Activated naive CD4-positive, alpha-beta T cell treated with anti-CD3 and anti-CD28 coated beads for 36 hours (primary cell): ENCODE results near the gene NUDT3. TPM values are rescaled to one million over a fixed set of nuclear protein-coding genes. Genes with fewer than 3 reads are reported as not detected.
"Not testable (repeated sequence)": the region's sequence is repeated elsewhere in the genome, so short reads cannot be mapped to it uniquely, and the experiment has no call there.

Source experiments
- CTCF ChIA-PET: fragments of 350-600 bp; sonication (Branson Sonifier 250); formaldehyde crosslinking; loops from one replicate; lab custom pipeline; 2021; ENCODE audit warnings: antibody characterized with exemption; lab: Charles Lee
- DNase-seq: peaks from one replicate; pipeline ENCODE4 v3.0.0-alpha.2; 2020
- H3K27ac Mint-ChIP-seq: one replicate; pipeline ENCODE4 v1.8.0; 2021; ENCODE audit warnings: mild to moderate bottlenecking, mixed read lengths
- H3K27me3 Mint-ChIP-seq: one replicate; pipeline ENCODE4 v1.8.0; 2021; ENCODE audit warnings: low read depth, mixed read lengths
- H3K36me3 Mint-ChIP-seq: one replicate; pipeline ENCODE4 v1.8.0; 2021; ENCODE audit warnings: low read depth, mixed read lengths
- H3K4me1 Mint-ChIP-seq: one replicate; pipeline ENCODE4 v1.8.0; 2021; ENCODE audit warnings: low read depth, mixed read lengths
- H3K4me3 Mint-ChIP-seq: one replicate; pipeline ENCODE4 v1.8.0; 2021; ENCODE audit warnings: mild to moderate bottlenecking, moderate library complexity, mixed read lengths
- H3K9me3 Mint-ChIP-seq: one replicate; pipeline ENCODE4 v1.8.0; 2021; ENCODE audit warnings: mixed read lengths
- intact Hi-C: fragments of 100-400 bp; cut with micrococcal nuclease; formaldehyde crosslinking; loops from one replicate; pipeline ENCODE4 v1.15.1; 2023
- total RNA-seq, 2 experiments: library from RNA; stranded (reverse); gene quantifications; one replicate each; pipeline ENCODE4 v1.2.3, GENCODE V29; 2021

NUDT3 gene
- total RNA-seq, 2 experiments from 2014 or later, result 14.0 to 14.3 TPM

DNA sequence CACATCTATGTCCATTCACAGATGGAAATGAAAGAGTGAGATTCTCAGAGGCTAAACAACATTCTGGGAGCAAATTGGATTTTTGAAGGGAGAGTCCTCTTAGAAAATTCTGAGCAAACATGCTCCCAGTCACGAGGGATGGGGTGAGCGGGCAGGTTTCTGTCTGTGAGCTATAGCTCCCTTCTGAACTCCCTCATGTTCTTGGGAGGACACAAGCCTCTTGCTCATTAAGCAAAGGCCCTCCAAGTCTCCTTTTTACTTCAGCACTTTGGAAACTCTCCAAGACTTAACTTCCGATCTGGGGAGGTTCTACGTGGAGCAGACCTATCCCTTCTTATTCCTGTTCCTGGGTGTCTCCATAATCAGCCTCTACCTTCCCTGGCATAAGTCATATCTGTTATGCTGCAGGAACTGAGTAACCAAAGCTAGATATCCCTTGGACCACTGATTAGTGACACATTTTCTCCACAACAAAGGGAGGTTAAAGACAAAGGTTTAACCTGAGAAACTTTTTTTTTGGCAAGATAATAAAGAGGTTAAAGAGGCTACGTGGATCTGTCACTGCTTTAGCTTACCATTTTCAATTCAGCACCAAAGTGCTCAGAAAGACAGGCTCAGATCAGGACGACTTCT, 110.7 kb downstream of the NUDT3 start:
- Mint-ChIP-seq H3K9me3 (no peaks in the 10 kb centered on the region), H3K27ac (no peak overlapping the region), H3K36me3 (peaks cover 16% of the 10 kb centered on the region), H3K27me3 (no peaks in the 10 kb centered on the region), H3K4me1 (no peaks in the 10 kb centered on the region), H3K4me3 (no peak overlapping the region)
- CTCF ChIA-PET, result no interaction called here
- intact Hi-C loops, result no loop called here
- no peak for DNase-seq

DNA sequence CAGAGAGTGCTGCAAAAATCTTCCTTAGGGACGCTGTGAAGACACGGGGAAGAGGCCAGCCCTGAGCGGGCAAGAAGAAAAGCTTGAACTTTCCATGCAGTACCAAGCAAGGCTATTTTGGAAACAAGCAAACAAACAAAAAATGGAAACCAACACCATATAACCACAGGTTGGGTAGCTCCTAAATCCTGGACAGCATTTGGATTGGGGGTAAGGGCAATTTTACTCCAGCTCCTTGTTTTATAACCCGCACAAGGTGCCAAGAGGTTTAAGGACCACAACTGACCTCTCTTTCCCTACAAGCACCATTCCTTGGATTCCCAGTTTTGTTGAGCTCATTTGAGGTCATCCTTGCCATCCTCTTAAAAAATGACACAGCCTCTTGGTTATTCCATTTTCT, 112.3 kb downstream of the NUDT3 start:
- Mint-ChIP-seq H3K36me3 (peaks cover 10% of the 10 kb centered on the region), H3K4me1 (peaks cover 6% of the 10 kb centered on the region), H3K27ac (no peak overlapping the region), H3K9me3 (no peaks in the 10 kb centered on the region), H3K27me3 (no peaks in the 10 kb centered on the region), H3K4me3 (no peak overlapping the region)
- DNase-seq, result no peak
- intact Hi-C loops, result no loop called here
- CTCF ChIA-PET, result interaction anchor here (0.6 to 0.9 kb wide), 2 partner anchors 84 to 116 kb away, joined by 3 to 4 read pairs; no protein-coding TSS in a partner anchor

DNA sequence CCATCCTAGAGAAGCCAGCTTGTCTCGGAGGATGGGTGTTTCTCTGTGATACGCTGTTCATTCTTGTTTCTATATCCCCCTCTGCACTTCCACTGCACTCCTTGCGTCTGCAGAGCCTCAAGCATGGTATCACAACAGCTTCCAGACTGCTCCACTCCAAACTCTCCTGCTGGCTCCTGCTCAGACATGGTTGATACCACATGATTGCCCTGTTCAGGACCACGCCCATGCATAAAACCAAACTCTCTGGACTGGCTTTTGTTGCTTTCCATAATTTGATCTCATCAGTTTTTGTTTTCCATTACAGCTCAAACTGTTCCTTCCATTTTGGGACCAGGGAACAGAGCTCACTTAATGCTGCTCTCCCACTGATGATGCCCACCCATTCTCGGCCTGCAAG, 113.6 kb downstream of the NUDT3 start:
- H3K4me1 Mint-ChIP-seq, result peaks cover 6% of the 10 kb centered on the region
- H3K27ac Mint-ChIP-seq, result no peak overlapping the region
- CTCF ChIA-PET, result no interaction called here
- H3K4me3 Mint-ChIP-seq, result no peak overlapping the region
- intact Hi-C loops, result no loop called here
- H3K36me3 Mint-ChIP-seq, result peaks cover 9% of the 10 kb centered on the region
- no peaks in the 10 kb centered on the region for H3K27me3 Mint-ChIP-seq
- no peak for DNase-seq
- no peaks in the 10 kb centered on the region for H3K9me3 Mint-ChIP-seq

DNA sequence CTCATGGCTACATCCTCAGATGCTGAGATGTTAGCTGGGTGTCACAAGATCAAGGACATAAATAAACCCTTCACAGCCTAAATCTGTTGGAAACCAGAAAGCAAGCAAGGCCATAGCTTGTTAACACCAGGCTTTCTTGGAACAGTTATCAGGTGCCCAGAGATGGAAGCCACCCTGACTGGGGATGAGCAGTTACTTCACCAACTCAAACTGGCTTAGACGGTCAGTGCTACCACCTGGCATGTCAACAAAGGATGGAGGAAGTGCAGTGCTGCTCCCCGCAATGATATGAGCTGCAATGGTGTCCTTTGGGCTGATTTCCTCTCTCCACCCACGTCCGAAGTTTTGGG, 114.7 kb downstream of the NUDT3 start:
- Mint-ChIP-seq H3K27me3 (no peaks in the 10 kb centered on the region), H3K9me3 (no peaks in the 10 kb centered on the region), H3K4me3 (no peak overlapping the region), H3K27ac (no peak overlapping the region), H3K4me1 (peaks cover 6% of the 10 kb centered on the region), H3K36me3 (peaks cover 4% of the 10 kb centered on the region)
- CTCF ChIA-PET, result no interaction called here
- no peak for DNase-seq
- intact Hi-C loops, result no loop called here

DNA sequence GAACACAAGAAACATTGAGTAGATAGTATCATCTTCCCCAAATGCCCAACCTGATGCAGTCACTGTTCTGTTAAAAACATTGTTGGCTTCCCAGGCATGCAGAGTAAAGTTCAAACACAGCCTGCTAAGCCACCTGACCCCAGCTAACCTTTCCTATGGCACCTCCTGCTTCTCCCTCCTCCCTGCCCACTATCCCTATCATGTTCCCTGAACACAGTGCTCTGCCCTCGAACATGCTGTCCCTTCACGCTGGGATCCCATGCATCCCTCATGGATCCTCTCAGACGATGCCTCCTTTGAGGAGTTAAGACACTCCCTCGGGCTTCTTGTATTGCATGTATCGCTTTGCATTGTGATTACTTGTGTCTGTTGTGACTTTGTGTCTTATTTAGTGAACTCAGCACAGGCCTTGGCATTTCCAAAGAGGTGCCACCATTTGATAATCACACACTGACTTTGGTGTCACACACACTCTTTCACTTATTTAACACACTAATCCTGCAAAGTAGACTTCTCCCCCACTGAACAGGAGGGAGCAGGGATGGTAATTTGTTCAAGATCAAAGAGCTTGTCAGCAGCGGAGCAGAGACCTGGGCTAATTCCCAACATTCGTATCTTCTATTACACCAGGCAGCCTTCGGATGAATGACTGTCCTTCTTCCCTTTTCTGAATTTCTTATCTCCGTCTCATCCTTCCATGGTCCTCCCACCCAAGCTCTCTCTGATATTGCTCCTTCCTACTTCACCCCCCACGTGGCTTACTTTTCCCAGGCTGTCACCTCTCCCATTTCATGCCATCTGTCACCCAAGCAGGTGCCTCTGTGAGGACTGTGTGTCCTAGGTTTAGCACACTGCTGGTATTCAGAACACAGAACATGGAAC, 115.3 kb downstream of the NUDT3 start:
- Mint-ChIP-seq H3K27ac (no peak overlapping the region), H3K4me1 (peaks cover 6% of the 10 kb centered on the region), H3K4me3 (no peak overlapping the region), H3K9me3 (no peaks in the 10 kb centered on the region), H3K36me3 (peaks cover 4% of the 10 kb centered on the region), H3K27me3 (no peaks in the 10 kb centered on the region)
- CTCF ChIA-PET, result no interaction called here
- intact Hi-C loops, result no loop called here
- no peak for DNase-seq

DNA sequence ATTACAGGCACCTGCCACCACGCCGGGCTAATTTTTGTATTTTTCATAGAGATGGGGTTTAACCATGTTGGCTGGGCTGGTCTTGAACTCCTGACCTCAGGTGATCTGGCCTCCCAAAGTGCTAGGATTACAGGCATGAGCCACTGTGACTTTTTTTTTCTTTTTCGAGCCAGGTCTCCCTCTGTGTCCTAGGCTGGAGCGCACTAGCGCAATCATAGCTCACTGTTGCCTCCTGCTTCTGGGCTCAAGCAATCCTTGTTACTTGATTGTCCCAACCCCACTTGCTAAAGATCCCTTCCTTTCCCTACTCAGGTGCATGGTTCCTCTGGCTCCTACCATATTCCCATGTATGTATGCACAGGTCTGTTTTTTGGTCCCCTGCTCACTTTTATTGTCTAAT, 116.3 kb downstream of the NUDT3 start:
- intact Hi-C loops, result no loop called here
- no peaks in the 10 kb centered on the region for H3K9me3 Mint-ChIP-seq
- no peak overlapping the region for H3K4me3 Mint-ChIP-seq
- H3K27me3 Mint-ChIP-seq, result no peaks in the 10 kb centered on the region
- no peak overlapping the region for H3K27ac Mint-ChIP-seq
- H3K4me1 Mint-ChIP-seq, result peaks cover 6% of the 10 kb centered on the region
- DNase-seq, result no peak
- CTCF ChIA-PET, result no interaction called here
- H3K36me3 Mint-ChIP-seq, result peaks cover 4% of the 10 kb centered on the region

DNA sequence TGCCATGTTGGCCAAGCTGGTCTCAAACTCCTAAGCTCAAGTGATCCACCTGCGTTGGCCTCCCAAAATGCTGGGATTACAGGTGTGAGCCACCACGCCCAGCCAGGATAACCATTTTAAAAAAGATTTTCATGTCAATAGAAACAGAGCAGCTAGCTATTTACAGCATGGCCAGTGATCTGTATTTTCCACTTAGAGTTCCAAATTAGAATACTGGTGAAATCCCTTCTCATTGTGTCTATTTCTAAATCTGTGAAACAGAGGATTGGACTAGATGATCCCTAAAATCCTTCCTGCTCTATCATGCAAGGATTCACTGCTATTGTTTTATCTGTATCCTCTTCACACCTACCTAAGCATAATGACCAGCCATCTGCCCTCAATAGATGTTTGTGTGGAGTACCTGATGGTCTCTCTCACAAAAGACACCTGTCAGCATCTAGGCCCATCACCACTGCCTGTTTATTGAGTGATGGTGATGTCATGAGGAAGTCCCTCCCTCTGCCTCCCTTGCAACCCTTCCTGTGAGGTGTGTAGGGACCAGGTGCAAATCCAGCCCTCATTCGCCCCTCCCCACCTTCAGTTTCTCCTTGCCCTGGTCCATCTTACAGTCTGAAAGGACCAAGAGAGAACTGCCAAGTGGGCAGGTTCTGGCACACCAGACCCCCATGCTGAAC, 117.2 kb downstream of the NUDT3 start:
- intact Hi-C loops, result no loop called here
- DNase-seq, result no peak
- peaks cover 6% of the 10 kb centered on the region for H3K4me1 Mint-ChIP-seq
- H3K4me3 Mint-ChIP-seq, result no peak overlapping the region
- peaks cover 4% of the 10 kb centered on the region for H3K36me3 Mint-ChIP-seq
- H3K27me3 Mint-ChIP-seq, result no peaks in the 10 kb centered on the region
- CTCF ChIA-PET, result no interaction called here
- H3K9me3 Mint-ChIP-seq, result no peaks in the 10 kb centered on the region
- H3K27ac Mint-ChIP-seq, result no peak overlapping the region

DNA sequence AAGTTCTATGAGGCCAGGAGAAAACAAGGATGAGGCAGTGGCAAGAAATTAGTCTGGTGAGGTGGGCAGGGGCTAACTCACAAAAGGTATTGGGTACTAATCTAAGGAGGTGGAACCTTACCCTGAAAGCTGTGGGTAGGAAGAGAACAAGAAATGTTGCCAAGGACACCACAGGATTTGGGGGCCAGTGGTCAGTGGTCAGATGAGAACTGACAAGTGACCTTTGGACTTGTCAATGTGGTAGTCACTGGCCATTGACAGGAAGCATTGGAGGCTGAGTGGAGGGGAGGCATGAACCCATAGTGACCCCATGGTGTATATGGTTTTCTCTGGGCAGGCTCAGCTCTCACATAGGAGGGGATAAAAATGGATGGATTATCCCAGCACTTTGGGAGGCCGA, 118.3 kb downstream of the NUDT3 start:
- no peak for DNase-seq
- intact Hi-C loops, result no loop called here
- Mint-ChIP-seq H3K4me3 (no peak overlapping the region), H3K27me3 (no peaks in the 10 kb centered on the region), H3K4me1 (peaks cover 6% of the 10 kb centered on the region), H3K9me3 (no peaks in the 10 kb centered on the region), H3K36me3 (no peaks in the 10 kb centered on the region), H3K27ac (no peak overlapping the region)
- CTCF ChIA-PET, result no interaction called here

DNA sequence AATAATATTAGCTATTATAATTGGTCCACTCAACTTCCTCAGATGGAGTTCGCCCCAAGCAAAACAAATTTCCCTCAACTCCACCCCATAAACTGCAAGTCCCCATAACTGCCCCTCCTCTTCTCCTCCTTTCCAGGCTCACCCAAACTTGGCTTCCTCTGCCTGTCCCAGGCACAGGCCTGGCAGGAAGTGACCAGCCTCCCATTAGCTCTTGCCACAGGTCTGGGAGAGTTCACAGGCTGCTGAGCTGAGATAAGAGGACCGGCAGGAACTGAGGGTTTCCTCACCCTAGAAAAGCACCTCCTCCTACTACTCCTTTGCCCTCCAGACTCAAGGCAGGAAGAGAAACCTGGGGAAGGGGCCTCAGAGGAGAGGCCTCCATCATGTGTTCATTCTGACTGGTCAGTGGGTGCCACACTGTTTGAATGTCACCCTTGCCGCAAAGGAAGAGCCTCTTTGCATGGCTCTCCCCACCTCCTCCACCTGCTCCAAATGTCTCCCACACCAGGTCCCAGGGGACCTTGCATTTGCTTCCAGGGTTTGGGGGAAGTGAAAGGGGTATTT, 119.1 kb downstream of the NUDT3 start:
- CTCF ChIA-PET, result no interaction called here
- Mint-ChIP-seq H3K4me3 (no peak overlapping the region), H3K36me3 (no peaks in the 10 kb centered on the region), H3K4me1 (peaks cover 6% of the 10 kb centered on the region), H3K9me3 (no peaks in the 10 kb centered on the region), H3K27me3 (no peaks in the 10 kb centered on the region), H3K27ac (no peak overlapping the region)
- no peak for DNase-seq
- intact Hi-C loops, result no loop called here

DNA sequence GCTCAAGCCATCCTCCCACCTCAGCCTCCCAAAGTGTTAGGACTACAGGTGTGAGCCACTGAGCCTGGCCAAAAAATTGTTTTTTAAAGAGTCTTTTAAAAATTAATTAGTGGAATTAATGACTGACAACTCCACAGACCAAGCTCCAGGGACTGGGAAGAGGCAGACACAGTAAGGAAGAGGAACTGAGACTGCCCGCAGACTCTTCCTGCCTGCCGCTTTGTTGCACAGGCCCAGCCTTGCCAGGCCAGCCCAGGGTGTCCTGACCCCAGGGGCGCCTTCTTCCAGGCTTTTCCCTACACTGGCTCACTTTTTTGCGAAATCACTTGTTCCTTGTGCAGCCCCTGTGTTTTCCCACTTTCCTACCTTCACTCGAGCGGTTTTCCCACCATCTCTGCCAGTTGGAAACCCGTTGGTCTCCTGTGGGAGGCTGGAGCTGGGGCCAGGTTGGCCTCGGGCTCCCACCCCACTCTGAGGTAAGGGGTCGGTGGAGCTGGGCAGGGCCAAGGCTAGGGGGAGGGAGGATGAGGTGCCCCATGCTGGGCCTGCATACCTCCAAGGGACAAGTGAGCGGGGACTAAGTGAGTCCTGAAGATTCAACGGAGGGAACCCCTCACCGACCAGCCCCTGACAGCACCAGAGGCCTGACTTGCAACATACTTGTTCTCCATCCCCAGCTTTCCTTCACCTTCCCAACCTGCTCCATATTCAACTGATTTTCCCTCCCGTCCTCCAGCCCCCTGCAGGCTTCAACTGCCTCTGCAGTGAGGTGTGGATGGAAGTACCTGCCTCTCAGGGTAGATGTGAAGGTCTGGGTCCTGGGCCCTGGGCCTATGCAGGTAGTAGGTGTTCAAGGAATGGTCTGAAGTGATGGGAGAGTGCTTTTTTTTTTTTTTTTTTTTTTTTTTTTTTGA, 120.2 kb downstream of the NUDT3 start:
- H3K36me3 Mint-ChIP-seq, result no peaks in the 10 kb centered on the region
- H3K27ac Mint-ChIP-seq, result no peak overlapping the region
- CTCF ChIA-PET, result no interaction called here
- intact Hi-C loops, result no loop called here
- H3K27me3 Mint-ChIP-seq, result no peaks in the 10 kb centered on the region
- no peak overlapping the region for H3K4me3 Mint-ChIP-seq
- H3K4me1 Mint-ChIP-seq, result peaks cover 6% of the 10 kb centered on the region
- H3K9me3 Mint-ChIP-seq, result no peaks in the 10 kb centered on the region
- DNase-seq, result no peak

DNA sequence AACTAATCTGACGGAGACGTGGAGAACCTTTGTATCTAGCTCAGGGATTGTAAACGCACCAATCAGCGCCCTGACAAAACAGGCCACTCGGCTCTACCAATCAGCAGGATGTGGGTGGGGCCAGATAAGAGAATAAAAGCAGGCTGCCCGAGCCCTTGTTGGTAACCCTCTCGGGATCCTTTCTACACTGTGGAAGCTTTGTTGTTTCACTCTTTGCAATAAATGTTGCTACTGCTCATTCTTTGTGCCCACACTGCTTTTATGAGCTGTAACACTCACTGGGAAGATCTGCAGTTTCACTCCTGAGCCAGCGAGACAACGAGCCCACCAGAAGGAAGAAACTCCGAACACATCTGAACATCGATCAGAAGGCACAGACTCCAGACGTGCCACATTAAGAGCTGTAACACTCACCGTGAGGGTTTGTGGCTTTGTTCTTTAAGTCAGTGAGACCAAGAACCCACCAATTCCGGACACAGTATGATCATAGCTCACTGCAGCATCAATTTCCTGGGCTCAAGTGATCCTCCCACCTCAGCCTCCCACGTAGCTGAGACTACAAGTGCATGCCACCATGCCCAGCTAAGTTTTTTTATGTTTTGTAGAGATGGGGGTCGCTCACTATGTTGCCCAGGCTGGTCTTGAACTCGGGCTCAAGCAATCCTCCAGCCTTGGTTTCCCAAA, 122.7 kb downstream of the NUDT3 start:
- DNase-seq, H3K9me3 Mint-ChIP-seq, H3K4me3 Mint-ChIP-seq, H3K27me3 Mint-ChIP-seq, intact Hi-C loops, CTCF ChIA-PET, H3K4me1 Mint-ChIP-seq, H3K36me3 Mint-ChIP-seq, H3K27ac Mint-ChIP-seq: not testable (repeated sequence)
